Transverse colon (tissue), 4 donors: ENCODE results near the gene TAF15. TPM values are rescaled to one million over a fixed set of nuclear protein-coding genes. Genes with fewer than 3 reads are reported as not detected.

ENCODE experiments used
- DNase-seq: peaks from one replicate; pipeline ENCODE4 v3.0.0-alpha.2; 2019
- H3K27ac ChIP-seq, 4 donors: fragments of 200-600 bp; sonication (generic); 2 replicates each; pipeline ENCODE4 v1.5.1; 2016 to 2018; ENCODE audit warnings: inconsistent platforms in 4 of 4
- H3K27me3 ChIP-seq: fragments of 200-600 bp; sonication (generic); 2 replicates; pipeline ENCODE4 v1.5.1; 2017; ENCODE audit warnings: inconsistent platforms
- H3K36me3 ChIP-seq, 4 donors: fragments of 200-600 bp; sonication (generic); 2 replicates each; pipeline ENCODE4 v1.5.1; 2017 to 2019; ENCODE audit warnings: inconsistent platforms in 4 of 4
- H3K4me1 ChIP-seq, 4 donors: fragments of 200-600 bp; sonication (generic); 2 replicates each; pipeline ENCODE4 v1.5.1; 2017 to 2020; ENCODE audit warnings: inconsistent platforms in 4 of 4
- H3K4me3 ChIP-seq, 4 donors: fragments of 200-600 bp; sonication (generic); 1 replicate in 1 of 4; 2 replicates in 3 of 4; pipeline versions ENCODE4 v1.5.1 to v1.6.1; 2017 to 2019; ENCODE audit warnings: inconsistent platforms in 4 of 4
- H3K9me3 ChIP-seq, 2 donors: fragments of 200-600 bp; sonication (generic); 2 replicates each; pipeline ENCODE4 v1.5.1; 2017 to 2019; ENCODE audit warnings: inconsistent platforms in 2 of 2
- CTCF ChIP-seq, 5 experiments: fragments of 200-600 bp in 3 of 5; fragments of 450-650 bp in 2 of 5; sonication (generic) in 3 of 5; IDR thresholded peaks; 1 replicate in 2 of 5; 2 replicates in 3 of 5; pipeline ENCODE4 v1.5.1; 2016 to 2017; ENCODE audit warnings: antibody characterized with exemption in 5 of 5, inconsistent platforms in 3 of 5, mild to moderate bottlenecking in 2 of 5, moderate library complexity in 1 of 5
- EP300 ChIP-seq: sonication (generic); formaldehyde crosslinking; IDR thresholded peaks from one replicate; pipeline ENCODE4 v1.6.1; 2017; ENCODE audit warnings: antibody characterized with exemption, low read depth
- POLR2A ChIP-seq: fragments of 450-650 bp; IDR thresholded peaks from one replicate; pipeline ENCODE4 v1.6.1; 2016; ENCODE audit warnings: antibody characterized with exemption, mild to moderate bottlenecking, moderate library complexity
- POLR2AphosphoS5 ChIP-seq, 3 donors: sonication (generic); formaldehyde crosslinking; IDR thresholded peaks; one replicate each; pipeline ENCODE4 v1.6.1; 2016; ENCODE audit warnings: antibody characterized with exemption in 3 of 3
- WGBS, 2 donors: methylation state at CpG; one replicate each; pipeline ENCODE4 v1.1.5; 2018; ENCODE audit warnings: low coverage in 1 of 2; 5-methylcytosine and 5-hydroxymethylcytosine counted together
- in situ Hi-C, 4 donors: fragments of 200-750 bp; cut with MboI; loops; one replicate each; pipeline versions ENCODE4 v1.15.0 to v1.15.1; 2017; ENCODE audit warnings: low sequenced_read_pairs in 3 of 4, low pct_ligation_motif_present in 1 of 4, low pct_unique_long_range_greater_than_20kb in 1 of 4
- intact Hi-C: fragments of 100-400 bp; cut with DNase I; formaldehyde crosslinking; loops from one replicate; pipeline ENCODE4 v1.15.1; 2023; ENCODE audit warnings: low total_unique reads
- total RNA-seq, 4 donors: library from RNA; depleted of rRNA; stranded (reverse); fragments of >200 nt; gene quantifications; one replicate each; pipeline ENCODE4 v1.1.0, GENCODE V29; 2016

Gene TAF15
- total RNA-seq, 4 donors from 2014 or later, result 13.1 to 74.3 (median 37.9) TPM

GRCh38 chr17:35764123-35764991 is 44.9 kb upstream of the TAF15 start:
- no peaks in the 10 kb centered on the region for H3K27me3 ChIP-seq
- in situ Hi-C loops (loop anchor here in 1 of 4 donors (10.0 kb wide), 1 partner anchor 50 kb away; no protein-coding TSS in a partner anchor), intact Hi-C loops (loop anchor here (1.0 kb wide), 1 partner anchor 40 kb away; no protein-coding TSS in a partner anchor)
- peak overlapping the region; percentile 7 to 54 (median 40) for H3K4me3 ChIP-seq
- TF ChIP-seq POLR2AphosphoS5 (IDR thresholded peaks at IDR 0.05) (peak in 2 of 3 donors; percentile 44 to 69), CTCF (IDR thresholded peaks at IDR 0.05) (peak; percentile 92 to 99 (median 97)), EP300 (no peak), POLR2A (no peak)
- peak; percentile 93 for DNase-seq
- WGBS, 2 donors, result 3% methylated on average over 46 of the region's 75 CpGs; no CpG with 5 or more reads in 1 of the 2 donors
- H3K27ac ChIP-seq, result peak overlapping the region; percentile 35 to 78 (median 66)
- no peaks in the 10 kb centered on the region for H3K36me3 ChIP-seq
- peaks cover 9 to 23% (median 19%) of the 10 kb centered on the region in 4 donors for H3K4me1 ChIP-seq
- no peaks in the 10 kb centered on the region for H3K9me3 ChIP-seq

GRCh38 chr17:35765086-35765710 is 44.1 kb upstream of the TAF15 start:
- in situ Hi-C loops, result loop anchor here in 3 of 4 donors (5.0 to 10.0 kb wide), 2 partner anchors 37 to 50 kb away; no protein-coding TSS in a partner anchor
- Histone ChIP-seq H3K27me3 (no peaks in the 10 kb centered on the region), H3K27ac (peak overlapping the region in 2 of 4 donors; percentile 35 to 74), H3K4me3 (no peak overlapping the region), H3K36me3 (no peaks in the 10 kb centered on the region), H3K4me1 (peaks cover 9 to 23% (median 19%) of the 10 kb centered on the region in 4 donors), H3K9me3 (no peaks in the 10 kb centered on the region)
- WGBS, 2 donors, result 68 to 80% methylated on average over 1 to 11 of the region's 11 CpGs
- no peak for DNase-seq
- TF ChIP-seq POLR2AphosphoS5 (IDR thresholded peaks at IDR 0.05) (no peak), CTCF (IDR thresholded peaks at IDR 0.05) (no peak), POLR2A (no peak), EP300 (no peak)
- intact Hi-C loops, result no loop called here

DNA sequence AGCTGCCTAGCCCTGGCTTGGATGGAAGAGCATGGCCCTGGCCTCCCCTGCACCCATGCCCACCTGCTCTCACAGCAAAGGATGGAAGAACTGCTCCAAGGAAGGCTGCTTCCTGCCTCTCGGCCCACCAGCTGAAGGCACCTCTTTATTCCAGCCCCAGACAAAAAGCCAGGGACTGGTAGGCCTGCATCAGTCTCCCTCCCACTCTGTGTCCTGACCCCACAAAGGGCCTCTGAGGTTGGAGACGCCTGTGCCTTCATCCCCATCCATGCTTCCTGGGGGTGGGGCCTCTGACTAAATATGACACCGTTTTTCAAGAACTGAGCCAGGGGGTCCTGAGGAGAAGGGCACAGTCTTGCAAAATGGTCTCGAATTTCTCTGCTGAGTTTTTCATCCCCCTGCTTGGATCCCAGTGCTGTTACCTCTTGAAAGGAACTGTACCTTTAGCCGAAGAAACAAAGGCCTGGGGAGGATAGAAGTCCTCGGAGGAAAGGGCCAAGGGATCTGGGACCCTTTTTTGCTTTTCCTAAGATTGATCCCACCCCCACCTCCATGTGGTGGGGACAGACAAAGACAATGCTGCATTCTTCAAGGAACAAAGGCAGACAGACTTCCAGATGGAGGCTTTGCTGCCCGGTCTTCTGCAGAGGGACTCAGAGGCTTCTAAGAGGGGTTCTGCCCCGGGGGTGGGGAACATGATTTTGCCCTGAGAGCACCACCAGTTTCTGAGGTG is 43.4 kb upstream of the TAF15 start:
- Histone ChIP-seq H3K4me3 (no peak overlapping the region), H3K27ac (no peak overlapping the region), H3K4me1 (peaks cover 9 to 23% (median 19%) of the 10 kb centered on the region in 4 donors), H3K27me3 (no peaks in the 10 kb centered on the region), H3K36me3 (no peaks in the 10 kb centered on the region), H3K9me3 (no peaks in the 10 kb centered on the region)
- intact Hi-C loops (no loop called here), in situ Hi-C loops (loop anchor here in 3 of 4 donors (5.0 to 10.0 kb wide), 2 partner anchors 36 to 49 kb away; no protein-coding TSS in a partner anchor)
- no peak for TF ChIP-seq EP300
- TF ChIP-seq POLR2AphosphoS5 (IDR thresholded peaks at IDR 0.05), result no peak
- DNase-seq, result no peak
- 60 to 73% methylated on average over 3 to 8 of the region's 8 CpGs for WGBS, 2 donors

DNA sequence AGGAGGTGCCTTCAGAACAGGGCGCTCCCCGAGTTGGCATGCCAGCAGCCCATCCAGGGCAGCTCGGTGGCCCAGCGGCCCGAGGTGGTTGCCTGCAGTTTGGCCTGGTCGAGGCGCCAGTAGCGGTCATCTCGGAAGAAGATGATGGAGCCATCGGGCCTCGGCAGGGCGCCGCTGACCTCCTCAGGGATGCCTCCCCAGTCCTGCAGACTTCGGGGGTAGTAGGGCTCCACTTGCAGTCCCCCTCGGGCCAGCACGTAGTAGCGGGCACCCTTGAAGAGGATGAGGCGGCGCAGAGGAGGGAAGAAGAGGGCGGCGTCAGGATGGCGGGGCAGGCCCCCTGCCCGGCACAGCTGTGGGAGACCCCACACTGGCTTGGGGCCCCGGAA is 42.8 kb upstream of the TAF15 start:
- in situ Hi-C loops, result loop anchor here in 3 of 4 donors (5.0 to 10.0 kb wide), 2 partner anchors 36 to 48 kb away; no protein-coding TSS in a partner anchor
- 95% methylated on average over 23 of the region's 24 CpGs; no CpG with 5 or more reads in 1 of the 2 donors for whole genome bisulfite sequencing, 2 donors
- TF ChIP-seq EP300 (no peak), CTCF (IDR thresholded peaks at IDR 0.05) (no peak), POLR2A (no peak), POLR2AphosphoS5 (IDR thresholded peaks at IDR 0.05) (no peak)

More for the DNA sequence above, 42.8 kb upstream of the TAF15 start:
- Histone ChIP-seq H3K27me3 (no peaks in the 10 kb centered on the region), H3K4me1 (peaks cover 9 to 23% (median 19%) of the 10 kb centered on the region in 4 donors), H3K4me3 (no peak overlapping the region), H3K36me3 (no peaks in the 10 kb centered on the region), H3K9me3 (no peaks in the 10 kb centered on the region), H3K27ac (no peak overlapping the region)
- no peak for DNase-seq
- intact Hi-C loops, result no loop called here
